ENCODE measurements around the gene PRKAR1B.

PRKAR1B gene

DNA sequence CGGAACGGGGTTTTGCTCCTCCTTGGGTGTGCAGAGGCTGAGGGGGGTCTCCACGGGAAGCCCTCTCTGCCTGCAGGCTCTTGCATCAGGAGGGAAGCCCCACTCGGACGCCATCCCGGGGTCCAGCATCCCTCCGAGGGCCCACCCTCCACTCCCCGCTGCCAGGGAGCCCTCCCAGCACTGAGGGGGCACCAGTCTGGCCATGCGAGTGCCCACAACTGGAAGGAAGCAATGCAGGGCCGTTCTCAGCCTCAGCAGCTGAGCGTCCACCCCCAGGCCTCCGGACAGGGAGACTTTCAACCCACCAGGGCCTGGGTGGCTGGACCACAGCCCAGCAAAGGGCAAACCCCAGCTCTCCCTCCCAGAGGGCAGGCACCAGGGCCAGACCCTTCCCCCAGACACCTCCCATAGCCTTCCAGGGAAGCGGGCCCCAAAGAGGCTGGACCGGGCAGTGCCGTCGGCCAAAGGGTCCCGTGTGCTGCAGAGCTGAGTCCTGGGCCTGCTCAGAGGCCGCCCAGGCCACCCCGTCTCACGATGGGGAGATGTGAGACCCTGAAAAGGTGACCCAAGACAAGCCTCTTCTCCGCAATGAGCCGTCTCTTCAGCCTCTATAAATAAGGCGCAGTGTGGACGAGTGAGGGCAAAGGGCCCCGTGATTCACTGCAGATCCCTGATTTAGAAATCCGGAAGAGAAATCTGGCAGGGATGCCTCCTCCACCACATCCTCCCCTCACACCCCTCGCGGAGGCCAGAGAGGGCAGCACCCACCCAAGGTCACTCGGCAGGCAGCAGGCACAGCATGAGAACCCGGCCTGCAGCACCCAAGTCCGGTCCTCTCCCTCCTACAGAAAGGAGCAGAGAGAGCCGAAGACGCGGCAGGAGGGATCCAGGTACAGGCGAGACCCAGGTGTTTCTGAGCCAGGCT is 82.4 kb downstream of the PRKAR1B start:
- H3K27ac ChIP-seq (ENCODE audit: extremely low read depth, low read depth, low read length), result no peak overlapping the region
- TF ChIP-seq ZNF350 (tag by site-specific recombination; IDR thresholded peaks at IDR 0.05), result no peak
- no peak for TF ChIP-seq ZNF280D (tag by site-specific recombination; IDR thresholded peaks at IDR 0.05)
- TF ChIP-seq ZNF76 (tag by site-specific recombination; IDR thresholded peaks at IDR 0.05; ENCODE audit: borderline replicate concordance, low read depth), result no peak
- TF ChIP-seq ZFP69B (tag by site-specific recombination; IDR thresholded peaks at IDR 0.05), result no peak
- TF ChIP-seq ZNF785 (tag by site-specific recombination; IDR thresholded peaks at IDR 0.05), result no peak
- TF ChIP-seq, protein P1, sequence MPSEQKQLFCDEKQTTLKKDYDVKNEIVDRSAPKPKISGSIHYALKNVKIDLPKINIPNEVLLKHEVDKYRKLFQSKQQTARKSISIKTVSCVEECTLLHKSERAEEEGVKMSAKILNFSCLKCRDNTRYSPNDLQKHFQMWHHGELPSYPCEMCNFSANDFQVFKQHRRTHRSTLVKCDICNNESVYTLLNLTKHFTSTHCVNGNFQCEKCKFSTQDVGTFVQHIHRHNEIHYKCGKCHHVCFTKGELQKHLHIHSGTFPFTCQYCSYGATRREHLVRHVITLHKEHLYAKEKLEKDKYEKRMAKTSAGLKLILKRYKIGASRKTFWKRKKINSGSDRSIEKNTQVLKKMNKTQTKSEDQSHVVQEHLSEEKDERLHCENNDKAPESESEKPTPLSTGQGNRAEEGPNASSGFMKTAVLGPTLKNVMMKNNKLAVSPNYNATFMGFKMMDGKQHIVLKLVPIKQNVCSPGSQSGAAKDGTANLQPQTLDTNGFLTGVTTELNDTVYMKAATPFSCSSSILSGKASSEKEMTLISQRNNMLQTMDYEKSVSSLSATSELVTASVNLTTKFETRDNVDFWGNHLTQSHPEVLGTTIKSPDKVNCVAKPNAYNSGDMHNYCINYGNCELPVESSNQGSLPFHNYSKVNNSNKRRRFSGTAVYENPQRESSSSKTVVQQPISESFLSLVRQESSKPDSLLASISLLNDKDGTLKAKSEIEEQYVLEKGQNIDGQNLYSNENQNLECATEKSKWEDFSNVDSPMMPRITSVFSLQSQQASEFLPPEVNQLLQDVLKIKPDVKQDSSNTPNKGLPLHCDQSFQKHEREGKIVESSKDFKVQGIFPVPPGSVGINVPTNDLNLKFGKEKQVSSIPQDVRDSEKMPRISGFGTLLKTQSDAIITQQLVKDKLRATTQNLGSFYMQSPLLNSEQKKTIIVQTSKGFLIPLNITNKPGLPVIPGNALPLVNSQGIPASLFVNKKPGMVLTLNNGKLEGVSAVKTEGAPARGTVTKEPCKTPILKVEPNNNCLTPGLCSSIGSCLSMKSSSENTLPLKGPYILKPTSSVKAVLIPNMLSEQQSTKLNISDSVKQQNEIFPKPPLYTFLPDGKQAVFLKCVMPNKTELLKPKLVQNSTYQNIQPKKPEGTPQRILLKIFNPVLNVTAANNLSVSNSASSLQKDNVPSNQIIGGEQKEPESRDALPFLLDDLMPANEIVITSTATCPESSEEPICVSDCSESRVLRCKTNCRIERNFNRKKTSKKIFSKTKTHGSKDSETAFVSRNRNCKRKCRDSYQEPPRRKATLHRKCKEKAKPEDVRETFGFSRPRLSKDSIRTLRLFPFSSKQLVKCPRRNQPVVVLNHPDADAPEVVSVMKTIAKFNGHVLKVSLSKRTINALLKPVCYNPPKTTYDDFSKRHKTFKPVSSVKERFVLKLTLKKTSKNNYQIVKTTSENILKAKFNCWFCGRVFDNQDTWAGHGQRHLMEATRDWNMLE (tag by site-specific recombination; conservative IDR thresholded peaks at IDR 0.05; ENCODE audit: low read depth), result no peak
- TF ChIP-seq, protein P2, sequence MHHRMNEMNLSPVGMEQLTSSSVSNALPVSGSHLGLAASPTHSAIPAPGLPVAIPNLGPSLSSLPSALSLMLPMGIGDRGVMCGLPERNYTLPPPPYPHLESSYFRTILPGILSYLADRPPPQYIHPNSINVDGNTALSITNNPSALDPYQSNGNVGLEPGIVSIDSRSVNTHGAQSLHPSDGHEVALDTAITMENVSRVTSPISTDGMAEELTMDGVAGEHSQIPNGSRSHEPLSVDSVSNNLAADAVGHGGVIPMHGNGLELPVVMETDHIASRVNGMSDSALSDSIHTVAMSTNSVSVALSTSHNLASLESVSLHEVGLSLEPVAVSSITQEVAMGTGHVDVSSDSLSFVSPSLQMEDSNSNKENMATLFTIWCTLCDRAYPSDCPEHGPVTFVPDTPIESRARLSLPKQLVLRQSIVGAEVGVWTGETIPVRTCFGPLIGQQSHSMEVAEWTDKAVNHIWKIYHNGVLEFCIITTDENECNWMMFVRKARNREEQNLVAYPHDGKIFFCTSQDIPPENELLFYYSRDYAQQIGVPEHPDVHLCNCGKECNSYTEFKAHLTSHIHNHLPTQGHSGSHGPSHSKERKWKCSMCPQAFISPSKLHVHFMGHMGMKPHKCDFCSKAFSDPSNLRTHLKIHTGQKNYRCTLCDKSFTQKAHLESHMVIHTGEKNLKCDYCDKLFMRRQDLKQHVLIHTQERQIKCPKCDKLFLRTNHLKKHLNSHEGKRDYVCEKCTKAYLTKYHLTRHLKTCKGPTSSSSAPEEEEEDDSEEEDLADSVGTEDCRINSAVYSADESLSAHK (tag by site-specific recombination; IDR thresholded peaks at IDR 0.05), result no peak
- TF ChIP-seq EGR2 (tag by site-specific recombination; IDR thresholded peaks at IDR 0.05; ENCODE audit: low read depth), result no peak
- TF ChIP-seq ZNF146 (tag by site-specific recombination; IDR thresholded peaks at IDR 0.05), result no peak
- no peak for TF ChIP-seq ZNF837 (tag by site-specific recombination; IDR thresholded peaks at IDR 0.05)
- no peak for TF ChIP-seq ZSCAN16 (tag by site-specific recombination; IDR thresholded peaks at IDR 0.05)
- no peak for TF ChIP-seq ZNF112 (tag by site-specific recombination; IDR thresholded peaks at IDR 0.05)
- no peak for TF ChIP-seq MZF1 (tag by site-specific recombination; IDR thresholded peaks at IDR 0.05; ENCODE audit: borderline replicate concordance)
- TF ChIP-seq ZNF221 (tag by site-specific recombination; IDR thresholded peaks at IDR 0.05; ENCODE audit: borderline replicate concordance), result no peak
- TF ChIP-seq ZSCAN23 (tag by site-specific recombination; IDR thresholded peaks at IDR 0.05), result no peak
- no peak for TF ChIP-seq ZSCAN18 (tag by site-specific recombination; IDR thresholded peaks at IDR 0.05)
- no peak for TF ChIP-seq ZEB2 (tag by site-specific recombination; IDR thresholded peaks at IDR 0.05)
- no peak for TF ChIP-seq SP2 (tag by site-specific recombination; IDR thresholded peaks at IDR 0.05)
- TF ChIP-seq ZNF416 (tag by site-specific recombination; IDR thresholded peaks at IDR 0.05), result no peak
- POLR2A ChIA-PET, result interaction anchor here (0.6 kb wide), 1 partner anchor 81 kb away, joined by 3 read pairs; no protein-coding TSS in a partner anchor
- CTCF ChIA-PET, result no interaction called here
- no peaks in the 10 kb centered on the region; the same call in 1 of the 2 replicates for H3K9me3 ChIP-seq (ENCODE audit: control insufficient read depth, insufficient read depth, low read depth, low read length)
- H3K36me3 ChIP-seq (ENCODE audit: control insufficient read depth in 2 of 2, insufficient read depth in 1 of 2, low read length in 2 of 2), result no peaks in the 10 kb centered on the region
- H3K4me1 ChIP-seq (ENCODE audit: control insufficient read depth, insufficient read depth, low read length), result no peaks in the 10 kb centered on the region
- H3K4me3 ChIP-seq (ENCODE audit: low read depth, low read length), result no peak overlapping the region
